Nephron progenitor cell (in vitro differentiated cells): ENCODE data around the gene SDK2.

ENCODE experiments used
- DNase-seq: peaks from one replicate; pipeline ENCODE4 v3.0.0; 2021
- H3K27ac Mint-ChIP-seq: 2 replicates; pipeline ENCODE4 v1.8.0; 2021; ENCODE audit warnings: mild to moderate bottlenecking, moderate library complexity, mixed read lengths
- H3K27me3 Mint-ChIP-seq: 2 replicates; pipeline ENCODE4 v1.8.0; 2021; ENCODE audit warnings: mild to moderate bottlenecking, low read depth, mixed read lengths; ENCODE audit not compliant: poor library complexity
- H3K36me3 Mint-ChIP-seq: 2 replicates; pipeline ENCODE4 v1.8.0; 2021; ENCODE audit warnings: low read depth, mixed read lengths
- H3K4me1 Mint-ChIP-seq: 2 replicates; pipeline ENCODE4 v1.8.0; 2021; ENCODE audit warnings: mixed read lengths
- H3K4me3 Mint-ChIP-seq: 2 replicates; pipeline ENCODE4 v1.8.0; 2021; ENCODE audit warnings: mild to moderate bottlenecking, moderate library complexity, mixed read lengths
- H3K9me3 Mint-ChIP-seq: 2 replicates; pipeline ENCODE4 v1.8.0; 2021; ENCODE audit warnings: mild to moderate bottlenecking, moderate library complexity, mixed read lengths
- TF ChIP-seq, protein P1 (sequence below): fragments of 200-600 bp; sonication (generic); IDR thresholded peaks from 2 replicates; pipeline ENCODE4 v1.5.0; 2021; ENCODE audit warnings: antibody characterized with exemption

SDK2 gene

DNA sequence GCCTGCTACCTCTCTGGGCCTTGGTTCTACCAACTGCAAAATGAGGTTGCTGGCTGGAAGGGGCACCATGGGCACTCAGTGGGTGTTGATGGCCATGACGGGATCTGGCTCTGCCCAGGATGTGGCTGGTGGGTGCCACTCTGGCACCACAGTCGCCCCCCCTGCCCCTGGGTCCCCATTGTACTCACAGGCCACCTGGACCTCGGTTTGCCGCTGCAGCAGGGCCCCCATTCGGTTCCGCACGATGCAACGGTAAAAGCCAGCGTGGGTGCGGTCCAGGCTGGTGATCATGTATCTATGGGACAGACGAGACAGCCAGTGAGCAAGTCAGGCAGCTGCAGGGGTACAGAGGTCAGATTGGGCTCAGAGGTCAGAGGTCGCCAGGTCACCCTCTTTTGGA lies 172.3 kb downstream of the SDK2 start:
- peaks cover 19% of the 10 kb centered on the region for H3K36me3 Mint-ChIP-seq
- H3K27me3 Mint-ChIP-seq: peaks cover 23% of the 10 kb centered on the region
- peaks cover 11% of the 10 kb centered on the region for H3K9me3 Mint-ChIP-seq
- no peak for DNase-seq
- no peak overlapping the region for H3K27ac Mint-ChIP-seq
- peaks cover 42% of the 10 kb centered on the region for H3K4me1 Mint-ChIP-seq
- TF ChIP-seq, protein P1, sequence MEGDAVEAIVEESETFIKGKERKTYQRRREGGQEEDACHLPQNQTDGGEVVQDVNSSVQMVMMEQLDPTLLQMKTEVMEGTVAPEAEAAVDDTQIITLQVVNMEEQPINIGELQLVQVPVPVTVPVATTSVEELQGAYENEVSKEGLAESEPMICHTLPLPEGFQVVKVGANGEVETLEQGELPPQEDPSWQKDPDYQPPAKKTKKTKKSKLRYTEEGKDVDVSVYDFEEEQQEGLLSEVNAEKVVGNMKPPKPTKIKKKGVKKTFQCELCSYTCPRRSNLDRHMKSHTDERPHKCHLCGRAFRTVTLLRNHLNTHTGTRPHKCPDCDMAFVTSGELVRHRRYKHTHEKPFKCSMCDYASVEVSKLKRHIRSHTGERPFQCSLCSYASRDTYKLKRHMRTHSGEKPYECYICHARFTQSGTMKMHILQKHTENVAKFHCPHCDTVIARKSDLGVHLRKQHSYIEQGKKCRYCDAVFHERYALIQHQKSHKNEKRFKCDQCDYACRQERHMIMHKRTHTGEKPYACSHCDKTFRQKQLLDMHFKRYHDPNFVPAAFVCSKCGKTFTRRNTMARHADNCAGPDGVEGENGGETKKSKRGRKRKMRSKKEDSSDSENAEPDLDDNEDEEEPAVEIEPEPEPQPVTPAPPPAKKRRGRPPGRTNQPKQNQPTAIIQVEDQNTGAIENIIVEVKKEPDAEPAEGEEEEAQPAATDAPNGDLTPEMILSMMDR: no peak
- no peak overlapping the region for H3K4me3 Mint-ChIP-seq

DNA sequence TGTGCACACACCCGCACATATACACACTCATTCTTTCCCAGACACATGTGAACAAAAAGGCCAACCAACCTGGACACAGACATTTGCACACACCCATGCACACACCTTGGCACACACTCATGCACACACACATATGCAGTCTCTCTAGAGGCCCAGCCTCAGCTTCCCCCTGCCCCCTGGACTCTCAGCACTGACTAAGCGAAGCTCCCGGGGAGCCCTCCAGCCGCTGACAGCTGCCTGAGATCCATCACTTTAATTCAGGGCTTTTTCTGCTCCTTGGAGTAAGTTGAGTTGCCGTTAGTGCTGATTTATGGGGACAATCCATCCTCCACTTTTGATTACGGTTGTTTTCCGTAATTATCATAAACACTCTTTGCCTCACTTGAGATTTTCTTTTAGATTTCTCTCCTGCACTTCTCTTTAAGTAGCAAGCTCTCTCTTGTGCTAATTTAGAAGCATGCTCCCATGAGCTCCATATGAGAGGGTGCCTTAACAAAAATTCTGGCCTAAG lies 173.9 kb downstream of the SDK2 start:
- H3K27me3 Mint-ChIP-seq: peaks cover 25% of the 10 kb centered on the region
- no peak for DNase-seq
- peaks cover 11% of the 10 kb centered on the region for H3K9me3 Mint-ChIP-seq
- no peak overlapping the region for H3K4me3 Mint-ChIP-seq
- TF ChIP-seq, protein P1: no peak
- H3K27ac Mint-ChIP-seq: peak overlapping the region; percentile 43
- H3K36me3 Mint-ChIP-seq: peaks cover 19% of the 10 kb centered on the region
- peaks cover 40% of the 10 kb centered on the region for H3K4me1 Mint-ChIP-seq

DNA sequence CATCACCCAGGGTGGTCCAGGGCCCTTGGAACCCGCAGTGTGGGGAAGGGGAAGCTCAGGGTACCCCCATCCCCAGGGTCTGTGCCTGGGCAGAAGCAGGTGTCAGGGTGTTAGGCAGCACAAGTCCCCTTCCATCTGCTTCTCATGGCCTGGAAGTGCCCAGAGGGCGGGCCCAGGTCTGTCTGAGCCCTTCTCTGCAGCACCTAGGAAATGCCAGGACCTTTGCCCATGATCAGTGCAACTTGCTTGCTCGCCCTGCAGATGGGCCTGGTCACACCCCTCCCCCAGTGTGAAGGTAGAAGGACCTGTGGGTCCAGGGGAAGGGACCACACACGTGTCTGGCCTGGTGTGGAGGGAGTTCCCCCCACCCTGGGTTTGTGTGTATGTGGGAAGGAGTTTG lies 174.9 kb downstream of the SDK2 start:
- H3K27ac Mint-ChIP-seq: no peak overlapping the region
- no peak for DNase-seq
- peaks cover 25% of the 10 kb centered on the region for H3K36me3 Mint-ChIP-seq
- peaks cover 25% of the 10 kb centered on the region for H3K27me3 Mint-ChIP-seq
- TF ChIP-seq, protein P1: no peak
- peaks cover 16% of the 10 kb centered on the region for H3K9me3 Mint-ChIP-seq
- H3K4me1 Mint-ChIP-seq: peaks cover 36% of the 10 kb centered on the region
- H3K4me3 Mint-ChIP-seq: no peak overlapping the region

DNA sequence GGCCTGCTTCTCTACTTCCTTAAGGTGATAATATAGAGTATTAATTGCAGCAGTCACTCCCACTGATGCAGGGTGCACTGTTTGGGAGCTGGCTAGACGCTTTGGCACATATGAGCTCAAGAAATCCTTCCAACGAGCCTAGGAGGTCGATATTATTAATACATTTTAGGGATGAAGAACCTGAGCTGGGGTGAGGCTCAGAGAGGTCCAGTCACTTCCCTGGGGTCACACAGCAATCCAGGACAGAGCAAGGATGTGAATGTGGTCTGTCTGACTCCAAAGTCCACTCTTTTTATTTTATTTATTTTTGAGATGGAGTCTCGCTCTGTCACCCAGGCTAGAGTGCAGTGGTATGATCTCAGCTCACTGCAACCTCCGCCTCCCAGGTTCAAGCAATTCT lies 176.0 kb downstream of the SDK2 start:
- peaks cover 29% of the 10 kb centered on the region for H3K27me3 Mint-ChIP-seq
- H3K36me3 Mint-ChIP-seq: peaks cover 27% of the 10 kb centered on the region

DNA sequence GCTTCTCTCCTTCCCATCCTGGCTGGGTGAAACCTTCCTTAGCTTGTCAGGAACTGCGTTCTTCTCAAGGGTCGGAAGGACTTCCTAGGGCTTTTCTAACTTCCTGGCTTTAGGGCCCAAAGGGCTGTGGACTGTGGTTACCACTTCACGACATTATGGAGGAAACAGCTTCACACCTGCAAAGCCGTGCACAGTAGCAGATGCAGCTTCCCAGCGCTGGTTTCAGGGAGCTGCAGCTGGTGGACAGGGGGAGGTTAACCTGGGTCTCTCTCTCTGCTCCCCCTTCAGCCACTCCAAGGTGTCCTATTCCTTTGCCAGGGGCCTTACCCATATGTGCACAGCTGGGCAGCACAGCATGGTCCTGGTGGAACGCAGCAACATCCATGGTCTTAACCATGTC lies 176.6 kb downstream of the SDK2 start:
- Mint-ChIP-seq H3K27me3 (peaks cover 29% of the 10 kb centered on the region), H3K4me1 (peaks cover 33% of the 10 kb centered on the region), H3K36me3 (peaks cover 23% of the 10 kb centered on the region), H3K4me3 (no peak overlapping the region), H3K9me3 (peaks cover 7% of the 10 kb centered on the region), H3K27ac (no peak overlapping the region)
- DNase-seq: no peak
- TF ChIP-seq, protein P1: no peak

More for the DNA sequence above, 176.0 kb downstream of the SDK2 start:
- H3K4me1 Mint-ChIP-seq: peaks cover 33% of the 10 kb centered on the region
- H3K27ac Mint-ChIP-seq: no peak overlapping the region
- no peak overlapping the region for H3K4me3 Mint-ChIP-seq
- TF ChIP-seq, protein P1: no peak
- peaks cover 11% of the 10 kb centered on the region for H3K9me3 Mint-ChIP-seq
- no peak for DNase-seq

DNA sequence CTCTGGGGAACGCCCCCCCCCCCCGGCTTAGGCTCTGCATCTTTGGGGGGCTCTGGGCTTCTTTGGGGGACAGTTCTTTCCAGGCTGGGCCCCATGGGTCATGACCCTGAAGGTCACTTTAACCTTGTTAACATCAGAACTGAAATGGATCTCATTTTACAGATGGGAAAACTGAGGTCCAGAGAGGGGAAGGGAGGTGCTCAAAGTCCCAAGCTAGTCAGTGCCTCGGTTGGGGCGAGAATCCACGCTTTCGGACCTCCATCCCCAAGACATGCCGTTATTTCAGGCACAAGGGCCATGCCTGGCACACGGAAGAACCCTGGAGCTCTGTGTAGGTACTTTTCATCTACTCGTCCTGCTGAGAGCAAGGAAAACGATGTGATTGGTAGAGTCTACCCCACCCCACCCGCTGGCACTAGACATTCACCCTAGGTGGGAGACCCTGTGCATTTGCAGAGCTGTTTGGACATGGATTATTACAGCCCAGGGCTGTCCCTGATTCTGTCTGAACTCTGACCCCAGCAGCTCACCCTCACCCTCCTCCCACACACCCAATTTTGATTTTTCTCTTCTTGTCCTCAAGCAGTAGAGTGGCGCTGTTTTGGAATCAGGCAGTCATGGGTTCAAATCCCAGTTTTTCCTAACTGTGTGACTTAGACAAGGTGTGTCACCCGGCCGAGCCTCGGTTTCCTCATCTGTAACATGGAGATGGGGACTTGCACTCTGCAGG lies 177.4 kb downstream of the SDK2 start:
- DNase-seq: no peak
- Mint-ChIP-seq H3K9me3 (peaks cover 5% of the 10 kb centered on the region), H3K4me1 (peaks cover 33% of the 10 kb centered on the region), H3K4me3 (no peak overlapping the region), H3K27me3 (peaks cover 29% of the 10 kb centered on the region), H3K27ac (no peak overlapping the region), H3K36me3 (peaks cover 22% of the 10 kb centered on the region)
- TF ChIP-seq, protein P1: no peak
